Liver (tissue), 3 donors: ENCODE measurements around the gene LRPAP1.
"Not testable (repeated sequence)": the region's sequence is repeated elsewhere in the genome, so short reads cannot be mapped to it uniquely, and the experiment has no call there.

Experiments
- CTCF ChIP-seq: fragments of 150-350 bp; IDR thresholded peaks from 2 replicates; pipeline ENCODE4 v1.5.1; 2017; ENCODE audit warnings: improper control_type of control experiment, low read depth, low read length; ENCODE audit not compliant: missing input control
- EGR1 ChIP-seq, 2 donors: IDR thresholded peaks; 2 replicates each; pipeline ENCODE4 v1.6.1; 2016 to 2018; ENCODE audit warnings: antibody characterized with exemption in 2 of 2, low read depth in 2 of 2
- FOXA1 ChIP-seq: IDR thresholded peaks from 2 replicates; pipeline ENCODE4 v1.6.1; 2016; ENCODE audit warnings: antibody characterized with exemption
- FOXA2 ChIP-seq: IDR thresholded peaks from 2 replicates; pipeline ENCODE4 v1.6.1; 2016; ENCODE audit warnings: antibody characterized with exemption
- HNF4G ChIP-seq: IDR thresholded peaks from 2 replicates; pipeline ENCODE4 v1.6.1; 2016; ENCODE audit warnings: antibody characterized with exemption
- JUND ChIP-seq, 2 donors: IDR thresholded peaks; 2 replicates each; pipeline ENCODE4 v1.6.1; 2016; ENCODE audit warnings: antibody characterized with exemption in 2 of 2
- MAX ChIP-seq: IDR thresholded peaks from 2 replicates; pipeline ENCODE4 v1.6.1; 2016; ENCODE audit warnings: antibody characterized with exemption
- RAD21 ChIP-seq, 2 donors: IDR thresholded peaks; 2 replicates each; pipeline ENCODE4 v1.6.1; 2016; ENCODE audit warnings: antibody characterized with exemption in 2 of 2, mild to moderate bottlenecking in 2 of 2
- SP1 ChIP-seq: IDR thresholded peaks from 2 replicates; pipeline ENCODE4 v1.6.1; 2018; ENCODE audit warnings: antibody characterized with exemption, mild to moderate bottlenecking
- TAF1 ChIP-seq: conservative IDR thresholded peaks from 2 replicates; pipeline ENCODE4 v1.6.1; 2016; ENCODE audit warnings: antibody characterized with exemption, mild to moderate bottlenecking
- TF ChIP-seq, protein P1 (sequence below): IDR thresholded peaks from 2 replicates; pipeline ENCODE4 v1.6.1; 2016; ENCODE audit warnings: antibody characterized with exemption
- TF ChIP-seq, protein P2 (sequence below): IDR thresholded peaks from 2 replicates; pipeline ENCODE4 v1.6.1; 2016; ENCODE audit warnings: antibody characterized with exemption, mild to moderate bottlenecking
- donor health status: healthy.
- donor health status: healthy.

DNA sequence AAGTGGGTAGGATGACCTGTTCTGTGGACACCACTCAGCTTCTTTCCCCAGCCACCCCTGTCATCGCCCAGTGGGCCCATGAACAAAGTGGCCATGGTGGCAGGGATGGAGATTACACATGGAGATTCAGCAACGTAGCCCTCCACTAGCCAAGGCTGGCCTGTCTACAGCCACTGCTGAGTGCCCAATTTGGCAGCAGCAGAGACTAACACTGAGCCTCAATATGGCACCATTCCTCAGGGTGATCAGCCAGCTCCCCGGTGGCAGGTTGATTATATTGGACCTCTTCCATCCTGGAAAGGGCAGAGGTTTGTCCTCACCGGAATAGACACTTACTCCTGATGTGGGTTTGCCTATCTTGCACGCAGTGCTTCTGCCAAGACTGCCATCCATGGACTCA, 73.1 kb downstream of the LRPAP1 start:
- TF ChIP-seq EGR1 (IDR thresholded peaks at IDR 0.05; ENCODE audit: low read depth in 2 of 2); CTCF; MAX; RAD21 (IDR thresholded peaks at IDR 0.05); JUND (IDR thresholded peaks at IDR 0.05); FOXA2; HNF4G; SP1; TAF1; FOXA1: not testable (repeated sequence)
- TF ChIP-seq, protein P1, sequence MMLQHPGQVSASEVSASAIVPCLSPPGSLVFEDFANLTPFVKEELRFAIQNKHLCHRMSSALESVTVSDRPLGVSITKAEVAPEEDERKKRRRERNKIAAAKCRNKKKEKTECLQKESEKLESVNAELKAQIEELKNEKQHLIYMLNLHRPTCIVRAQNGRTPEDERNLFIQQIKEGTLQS: not testable (repeated sequence)
- TF ChIP-seq, protein P2, sequence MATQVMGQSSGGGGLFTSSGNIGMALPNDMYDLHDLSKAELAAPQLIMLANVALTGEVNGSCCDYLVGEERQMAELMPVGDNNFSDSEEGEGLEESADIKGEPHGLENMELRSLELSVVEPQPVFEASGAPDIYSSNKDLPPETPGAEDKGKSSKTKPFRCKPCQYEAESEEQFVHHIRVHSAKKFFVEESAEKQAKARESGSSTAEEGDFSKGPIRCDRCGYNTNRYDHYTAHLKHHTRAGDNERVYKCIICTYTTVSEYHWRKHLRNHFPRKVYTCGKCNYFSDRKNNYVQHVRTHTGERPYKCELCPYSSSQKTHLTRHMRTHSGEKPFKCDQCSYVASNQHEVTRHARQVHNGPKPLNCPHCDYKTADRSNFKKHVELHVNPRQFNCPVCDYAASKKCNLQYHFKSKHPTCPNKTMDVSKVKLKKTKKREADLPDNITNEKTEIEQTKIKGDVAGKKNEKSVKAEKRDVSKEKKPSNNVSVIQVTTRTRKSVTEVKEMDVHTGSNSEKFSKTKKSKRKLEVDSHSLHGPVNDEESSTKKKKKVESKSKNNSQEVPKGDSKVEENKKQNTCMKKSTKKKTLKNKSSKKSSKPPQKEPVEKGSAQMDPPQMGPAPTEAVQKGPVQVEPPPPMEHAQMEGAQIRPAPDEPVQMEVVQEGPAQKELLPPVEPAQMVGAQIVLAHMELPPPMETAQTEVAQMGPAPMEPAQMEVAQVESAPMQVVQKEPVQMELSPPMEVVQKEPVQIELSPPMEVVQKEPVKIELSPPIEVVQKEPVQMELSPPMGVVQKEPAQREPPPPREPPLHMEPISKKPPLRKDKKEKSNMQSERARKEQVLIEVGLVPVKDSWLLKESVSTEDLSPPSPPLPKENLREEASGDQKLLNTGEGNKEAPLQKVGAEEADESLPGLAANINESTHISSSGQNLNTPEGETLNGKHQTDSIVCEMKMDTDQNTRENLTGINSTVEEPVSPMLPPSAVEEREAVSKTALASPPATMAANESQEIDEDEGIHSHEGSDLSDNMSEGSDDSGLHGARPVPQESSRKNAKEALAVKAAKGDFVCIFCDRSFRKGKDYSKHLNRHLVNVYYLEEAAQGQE: not testable (repeated sequence)
